A375 (cell line): ENCODE results near the gene FOXF2. TPM values are rescaled to one million over a fixed set of nuclear protein-coding genes. Genes with fewer than 3 reads are reported as not detected.

Experiments
- small RNA-seq: library from RNA; depleted of rRNA; stranded (forward); fragments of <200 nt; gene quantifications from one replicate; pipeline ENCODE3, GENCODE V24; 2014
- total RNA-seq: library from RNA; depleted of rRNA; stranded (reverse); fragments of >200 nt; shearing (Covaris generic); gene quantifications from 2 replicates; pipeline ENCODE4 v1.2.3, GENCODE V29; 2014; rRNA removed

The FOXF2 gene
- total RNA-seq, result 3.1 and 3.8 TPM in 2 replicates

GRCh38 chr6:1389369-1390132 is at the start of gene FOXF2:
Gene FOXF2, plus strand, starts transcription at chr6:1389576. Its CDS starts 372 bp downstream, at chr6:1389948.

Small RNA genes within 50 kb of the gene (small RNA-seq; reads per million reads assigned to genes)
- gene MIR6720, result not detected

Other genes starting within 250 kb of the FOXF2 start
- gene FOXQ1, start 77.5 kb upstream of the FOXF2 start, total RNA-seq, result not detected in 2 replicates
- gene FOXC1, start 220.3 kb downstream of the FOXF2 start, total RNA-seq, result 9.3 and 10.4 TPM in 2 replicates